22Rv1 (cell line): ENCODE measurements around the gene RPS23.

ENCODE experiments used
- ZFX ChIP-seq: fragments of 450-650 bp; IDR thresholded peaks from 2 replicates; pipeline ENCODE4 v1.6.1; 2017; ENCODE audit warnings: antibody characterized with exemption, borderline replicate concordance
- TF ChIP-seq, protein P1 (sequence below): fragments of 450-650 bp; IDR thresholded peaks from 2 replicates; pipeline ENCODE4 v1.5.1; 2017; ENCODE audit warnings: mild to moderate bottlenecking

DNA sequence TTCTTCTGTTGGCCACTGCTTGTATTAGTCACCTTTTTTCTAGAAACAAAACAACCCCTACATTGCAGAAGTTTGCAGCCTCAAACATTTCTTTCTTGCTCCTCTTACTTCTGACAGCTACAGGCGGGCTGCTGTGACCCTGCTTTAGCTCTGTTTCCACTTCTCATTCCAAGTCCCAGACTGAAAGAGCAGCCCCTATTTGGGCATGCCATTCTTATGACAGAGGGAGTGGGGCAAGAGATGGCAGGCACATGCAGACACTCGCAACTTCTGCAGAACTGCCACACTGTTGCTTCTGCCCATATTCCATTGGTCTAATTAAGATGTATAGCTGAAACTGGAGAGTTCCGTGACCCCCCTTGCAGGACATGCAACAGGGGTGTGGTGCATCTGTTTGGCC lies 19.6 kb upstream of the RPS23 start:
- TF ChIP-seq, protein P1, sequence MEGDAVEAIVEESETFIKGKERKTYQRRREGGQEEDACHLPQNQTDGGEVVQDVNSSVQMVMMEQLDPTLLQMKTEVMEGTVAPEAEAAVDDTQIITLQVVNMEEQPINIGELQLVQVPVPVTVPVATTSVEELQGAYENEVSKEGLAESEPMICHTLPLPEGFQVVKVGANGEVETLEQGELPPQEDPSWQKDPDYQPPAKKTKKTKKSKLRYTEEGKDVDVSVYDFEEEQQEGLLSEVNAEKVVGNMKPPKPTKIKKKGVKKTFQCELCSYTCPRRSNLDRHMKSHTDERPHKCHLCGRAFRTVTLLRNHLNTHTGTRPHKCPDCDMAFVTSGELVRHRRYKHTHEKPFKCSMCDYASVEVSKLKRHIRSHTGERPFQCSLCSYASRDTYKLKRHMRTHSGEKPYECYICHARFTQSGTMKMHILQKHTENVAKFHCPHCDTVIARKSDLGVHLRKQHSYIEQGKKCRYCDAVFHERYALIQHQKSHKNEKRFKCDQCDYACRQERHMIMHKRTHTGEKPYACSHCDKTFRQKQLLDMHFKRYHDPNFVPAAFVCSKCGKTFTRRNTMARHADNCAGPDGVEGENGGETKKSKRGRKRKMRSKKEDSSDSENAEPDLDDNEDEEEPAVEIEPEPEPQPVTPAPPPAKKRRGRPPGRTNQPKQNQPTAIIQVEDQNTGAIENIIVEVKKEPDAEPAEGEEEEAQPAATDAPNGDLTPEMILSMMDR: no peak
- TF ChIP-seq ZFX: no peak
